Measurements from ENCODE around the gene ERBB4. TPM values are rescaled to one million over a fixed set of nuclear protein-coding genes. Genes with fewer than 3 reads are reported as not detected.

ERBB4 gene
- total RNA-seq, 1 donor from 2014 or later: 9.9 TPM

- H3K27ac Mint-ChIP-seq: no peak overlapping the region
Observed at GRCh38 chr2:212406716-212407115, 131.9 kb downstream of the ERBB4 start.

GRCh38 chr2:212402316-212402715 is 136.3 kb downstream of the ERBB4 start:
- DNase-seq (ENCODE audit: extremely low spot score, unreplicated experiment): no peak
- Mint-ChIP-seq H3K4me3 (no peak overlapping the region), H3K4me1 (ENCODE audit: unreplicated experiment) (no peaks in the 10 kb centered on the region), H3K9me3 (no peaks in the 10 kb centered on the region), H3K27me3 (no peaks in the 10 kb centered on the region), H3K27ac (no peak overlapping the region), H3K36me3 (no peaks in the 10 kb centered on the region)
- TF ChIP-seq CTCF (conservative IDR thresholded peaks at IDR 0.05): no peak

More at GRCh38 chr2:212406716-212407115, 131.9 kb downstream of the ERBB4 start:
- H3K36me3 Mint-ChIP-seq: no peaks in the 10 kb centered on the region
- H3K4me3 Mint-ChIP-seq: no peak overlapping the region
- DNase-seq (ENCODE audit: extremely low spot score, unreplicated experiment): no peak
- no peaks in the 10 kb centered on the region for H3K9me3 Mint-ChIP-seq
- no peak for TF ChIP-seq CTCF (conservative IDR thresholded peaks at IDR 0.05)
- H3K4me1 Mint-ChIP-seq (ENCODE audit: unreplicated experiment): no peaks in the 10 kb centered on the region
- no peaks in the 10 kb centered on the region for H3K27me3 Mint-ChIP-seq

GRCh38 chr2:212398316-212398715 is 140.3 kb downstream of the ERBB4 start:
- no peak for TF ChIP-seq CTCF (conservative IDR thresholded peaks at IDR 0.05)
- Mint-ChIP-seq H3K27me3 (no peaks in the 10 kb centered on the region), H3K27ac (no peak overlapping the region), H3K36me3 (no peaks in the 10 kb centered on the region), H3K4me1 (ENCODE audit: unreplicated experiment) (no peaks in the 10 kb centered on the region), H3K9me3 (no peaks in the 10 kb centered on the region), H3K4me3 (no peak overlapping the region)
- DNase-seq (ENCODE audit: extremely low spot score, unreplicated experiment): no peak

GRCh38 chr2:212392544-212392943 is 146.1 kb downstream of the ERBB4 start:
- Mint-ChIP-seq H3K4me1 (ENCODE audit: unreplicated experiment) (no peaks in the 10 kb centered on the region), H3K4me3 (no peak overlapping the region), H3K9me3 (no peaks in the 10 kb centered on the region), H3K36me3 (no peaks in the 10 kb centered on the region), H3K27me3 (no peaks in the 10 kb centered on the region), H3K27ac (no peak overlapping the region)
- TF ChIP-seq CTCF (conservative IDR thresholded peaks at IDR 0.05): no peak
- DNase-seq (ENCODE audit: extremely low spot score, unreplicated experiment): no peak

GRCh38 chr2:212392043-212392442 is 146.6 kb downstream of the ERBB4 start:
- no peak overlapping the region for H3K4me3 Mint-ChIP-seq
- no peak for TF ChIP-seq CTCF (conservative IDR thresholded peaks at IDR 0.05)
- no peak for DNase-seq (ENCODE audit: extremely low spot score, unreplicated experiment)
- no peaks in the 10 kb centered on the region for H3K9me3 Mint-ChIP-seq
- H3K27me3 Mint-ChIP-seq: no peaks in the 10 kb centered on the region
- no peaks in the 10 kb centered on the region for H3K4me1 Mint-ChIP-seq (ENCODE audit: unreplicated experiment)
- H3K36me3 Mint-ChIP-seq: no peaks in the 10 kb centered on the region
- H3K27ac Mint-ChIP-seq: no peak overlapping the region

- H3K9me3 Mint-ChIP-seq: no peaks in the 10 kb centered on the region
Observed at GRCh38 chr2:212387146-212387545, 151.5 kb downstream of the ERBB4 start.

More at GRCh38 chr2:212387146-212387545, 151.5 kb downstream of the ERBB4 start:
- no peak overlapping the region for H3K4me3 Mint-ChIP-seq
- H3K27me3 Mint-ChIP-seq: no peaks in the 10 kb centered on the region
- no peak for DNase-seq (ENCODE audit: extremely low spot score, unreplicated experiment)
- peaks cover 8% of the 10 kb centered on the region for H3K4me1 Mint-ChIP-seq (ENCODE audit: unreplicated experiment)
- H3K27ac Mint-ChIP-seq: no peak overlapping the region
- no peaks in the 10 kb centered on the region for H3K36me3 Mint-ChIP-seq
- TF ChIP-seq CTCF (conservative IDR thresholded peaks at IDR 0.05): no peak

Measured in type B pancreatic cell (in vitro differentiated cells).